Measurements from ENCODE around the gene PREPL. TPM values are rescaled to one million over a fixed set of nuclear protein-coding genes. Genes with fewer than 3 reads are reported as not detected.
A peak's percentile ranks its signal among the peaks of the same experiment; 100 is the strongest.

PREPL gene
- total RNA-seq, 1 experiment from 2014 or later = 53.0 TPM

DNA sequence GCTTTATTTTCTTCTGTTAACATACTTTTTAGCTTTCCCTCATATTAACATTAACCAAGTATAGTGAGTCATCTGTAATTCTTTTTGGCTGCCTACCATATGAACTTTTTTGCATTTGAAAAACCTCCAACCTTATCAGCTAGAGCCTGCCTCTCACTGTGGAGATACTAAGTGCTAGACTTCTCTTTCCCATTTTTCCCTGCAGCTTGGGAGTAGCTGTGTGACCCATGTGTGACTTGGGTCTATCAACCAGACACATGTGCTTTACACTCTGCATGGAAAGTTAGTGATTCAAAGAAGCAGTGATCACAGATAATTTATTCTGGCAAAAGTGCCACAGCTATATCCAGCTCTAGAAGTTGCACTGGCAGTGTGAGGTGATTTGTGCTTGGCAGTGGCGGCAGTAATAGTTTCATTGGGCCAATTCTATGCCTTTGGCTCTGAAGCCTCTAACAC, 36.3 kb downstream of the PREPL start:
- BruUV-seq (replicated peaks) = no TSS peak
- ChIA-PET CTCF (no interaction called here), POLR2A (interaction anchor here (1.0 to 1.1 kb wide), 2 partner anchors 9 to 11 kb away, joined by 3 read pairs; no protein-coding TSS in a partner anchor)
- Mint-ChIP-seq H3K27me3 (ENCODE audit: insufficient read depth, unreplicated experiment) (no peaks in the 10 kb centered on the region), H3K9me3 (ENCODE audit: unreplicated experiment) (no peaks in the 10 kb centered on the region), H3K4me1 (ENCODE audit: insufficient read depth, unreplicated experiment) (no peaks in the 10 kb centered on the region), H3K36me3 (ENCODE audit: insufficient read depth, unreplicated experiment) (peaks cover 79% of the 10 kb centered on the region), H3K27ac (ENCODE audit: low read depth, unreplicated experiment) (no peak overlapping the region), H3K4me3 (ENCODE audit: unreplicated experiment) (no peak overlapping the region)
- TF ChIP-seq, protein P1, sequence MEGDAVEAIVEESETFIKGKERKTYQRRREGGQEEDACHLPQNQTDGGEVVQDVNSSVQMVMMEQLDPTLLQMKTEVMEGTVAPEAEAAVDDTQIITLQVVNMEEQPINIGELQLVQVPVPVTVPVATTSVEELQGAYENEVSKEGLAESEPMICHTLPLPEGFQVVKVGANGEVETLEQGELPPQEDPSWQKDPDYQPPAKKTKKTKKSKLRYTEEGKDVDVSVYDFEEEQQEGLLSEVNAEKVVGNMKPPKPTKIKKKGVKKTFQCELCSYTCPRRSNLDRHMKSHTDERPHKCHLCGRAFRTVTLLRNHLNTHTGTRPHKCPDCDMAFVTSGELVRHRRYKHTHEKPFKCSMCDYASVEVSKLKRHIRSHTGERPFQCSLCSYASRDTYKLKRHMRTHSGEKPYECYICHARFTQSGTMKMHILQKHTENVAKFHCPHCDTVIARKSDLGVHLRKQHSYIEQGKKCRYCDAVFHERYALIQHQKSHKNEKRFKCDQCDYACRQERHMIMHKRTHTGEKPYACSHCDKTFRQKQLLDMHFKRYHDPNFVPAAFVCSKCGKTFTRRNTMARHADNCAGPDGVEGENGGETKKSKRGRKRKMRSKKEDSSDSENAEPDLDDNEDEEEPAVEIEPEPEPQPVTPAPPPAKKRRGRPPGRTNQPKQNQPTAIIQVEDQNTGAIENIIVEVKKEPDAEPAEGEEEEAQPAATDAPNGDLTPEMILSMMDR (IDR thresholded peaks at IDR 0.05; ENCODE audit: unreplicated experiment) = no peak
- peak; percentile 8 for DNase-seq (ENCODE audit: unreplicated experiment)
- intact Hi-C loops (cut with micrococcal nuclease) = no loop called here

DNA sequence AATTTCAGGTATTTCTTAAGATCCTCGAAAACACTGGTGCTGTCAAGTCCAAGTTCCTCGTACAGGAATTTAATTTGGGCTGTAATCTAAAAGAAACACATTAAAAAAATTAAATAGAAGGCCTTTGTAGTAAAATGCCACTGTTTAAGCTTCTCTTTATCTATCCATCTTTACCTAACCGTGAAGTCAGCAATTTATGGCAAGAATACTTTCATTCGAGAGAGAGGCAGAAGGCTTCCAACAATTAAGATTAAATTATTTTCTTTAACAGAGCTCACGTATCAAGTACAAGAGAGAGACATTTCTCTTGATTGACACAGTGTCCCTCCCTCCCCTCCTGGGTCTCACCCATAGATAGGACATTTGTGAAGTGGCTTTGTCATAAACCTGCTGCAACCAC, 39.9 kb downstream of the PREPL start:
- TF ChIP-seq, protein P1 (IDR thresholded peaks at IDR 0.05; ENCODE audit: unreplicated experiment) = no peak
- H3K27me3 Mint-ChIP-seq (ENCODE audit: insufficient read depth, unreplicated experiment) = no peaks in the 10 kb centered on the region
- H3K4me1 Mint-ChIP-seq (ENCODE audit: insufficient read depth, unreplicated experiment) = no peaks in the 10 kb centered on the region
- no peak overlapping the region for H3K27ac Mint-ChIP-seq (ENCODE audit: low read depth, unreplicated experiment)
- ChIA-PET CTCF (interaction anchor here (0.8 to 1.2 kb wide), 2 partner anchors 8 to 41 kb away, joined by 3 to 4 read pairs; partner anchors contain the start of gene CAMKMT), POLR2A (interaction anchor here (0.9 to 1.4 kb wide), 2 partner anchors 11 to 40 kb away, joined by 3 to 5 read pairs; partner anchors contain the start of genes CAMKMT and PREPL)
- no peak overlapping the region for H3K4me3 Mint-ChIP-seq (ENCODE audit: unreplicated experiment)
- peaks cover 76% of the 10 kb centered on the region for H3K36me3 Mint-ChIP-seq (ENCODE audit: insufficient read depth, unreplicated experiment)
- no peaks in the 10 kb centered on the region for H3K9me3 Mint-ChIP-seq (ENCODE audit: unreplicated experiment)
- no TSS peak for BruUV-seq (replicated peaks)
- no peak for DNase-seq (ENCODE audit: unreplicated experiment)
- intact Hi-C loops (cut with micrococcal nuclease) = no loop called here

DNA sequence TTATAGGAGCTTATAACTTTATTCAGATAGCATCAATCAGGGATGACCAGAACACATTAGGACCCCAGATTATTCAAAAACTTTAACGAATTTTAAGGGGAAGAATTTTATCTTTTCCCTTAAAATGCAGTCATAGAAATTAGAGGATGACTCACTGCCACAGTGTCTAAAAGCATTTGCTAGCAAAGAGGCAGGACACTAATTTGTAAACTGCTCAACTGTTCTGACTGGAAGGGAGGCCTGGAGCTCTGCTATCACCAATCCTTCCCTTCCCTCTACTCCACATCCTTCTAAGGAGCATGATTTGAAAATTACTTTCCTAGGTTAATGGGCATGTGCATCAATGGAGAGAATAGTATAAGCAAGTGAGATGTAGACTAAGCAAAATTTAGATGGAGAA, 40.5 kb downstream of the PREPL start:
- BruUV-seq (replicated peaks) = no TSS peak
- DNase-seq (ENCODE audit: unreplicated experiment) = no peak
- Mint-ChIP-seq H3K27ac (ENCODE audit: low read depth, unreplicated experiment) (no peak overlapping the region), H3K9me3 (ENCODE audit: unreplicated experiment) (no peaks in the 10 kb centered on the region), H3K4me3 (ENCODE audit: unreplicated experiment) (no peak overlapping the region), H3K4me1 (ENCODE audit: insufficient read depth, unreplicated experiment) (no peaks in the 10 kb centered on the region), H3K27me3 (ENCODE audit: insufficient read depth, unreplicated experiment) (no peaks in the 10 kb centered on the region), H3K36me3 (ENCODE audit: insufficient read depth, unreplicated experiment) (peaks cover 79% of the 10 kb centered on the region)
- TF ChIP-seq, protein P1 (IDR thresholded peaks at IDR 0.05; ENCODE audit: unreplicated experiment) = no peak
- CTCF ChIA-PET = interaction anchor here (0.6 to 1.2 kb wide), 6 partner anchors 8 to 277 kb away, joined by 3 to 5 read pairs (median 3); partner anchors contain the start of gene CAMKMT
- POLR2A ChIA-PET = interaction anchor here (0.7 to 1.4 kb wide), 3 partner anchors 8 to 41 kb away, joined by 3 to 5 read pairs (median 3); partner anchors contain the start of genes CAMKMT and PREPL
- intact Hi-C loops (cut with micrococcal nuclease) = no loop called here

DNA sequence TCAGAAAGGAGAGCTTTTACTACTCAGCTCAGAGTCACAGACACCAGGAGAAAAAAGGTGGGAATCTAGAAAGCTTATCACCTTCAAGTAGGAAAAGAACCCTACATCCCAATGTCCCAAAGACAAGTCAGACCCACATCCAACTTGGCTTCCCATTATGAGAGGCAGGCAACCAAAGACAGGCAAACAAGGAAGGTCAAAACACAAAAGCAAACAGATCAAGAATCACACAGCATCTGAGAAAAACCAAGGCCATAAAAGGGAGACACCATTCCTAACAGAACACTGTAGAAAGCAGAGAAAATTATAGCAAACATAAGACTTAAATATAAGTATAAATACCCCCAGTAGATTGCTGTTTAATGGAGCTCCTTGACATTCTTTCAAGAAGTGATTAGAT, 45.3 kb downstream of the PREPL start:
- CTCF ChIA-PET = interaction anchor here (1.0 kb wide), 1 partner anchor 229 kb away, joined by 3 read pairs; no protein-coding TSS in a partner anchor
- POLR2A ChIA-PET = interaction anchor here (0.7 kb wide), 1 partner anchor 10 kb away, joined by 3 read pairs; no protein-coding TSS in a partner anchor
- Mint-ChIP-seq H3K27ac (ENCODE audit: low read depth, unreplicated experiment) (no peak overlapping the region), H3K36me3 (ENCODE audit: insufficient read depth, unreplicated experiment) (peaks cover 85% of the 10 kb centered on the region), H3K4me3 (ENCODE audit: unreplicated experiment) (no peak overlapping the region), H3K4me1 (ENCODE audit: insufficient read depth, unreplicated experiment) (no peaks in the 10 kb centered on the region), H3K27me3 (ENCODE audit: insufficient read depth, unreplicated experiment) (no peaks in the 10 kb centered on the region), H3K9me3 (ENCODE audit: unreplicated experiment) (peaks cover 8% of the 10 kb centered on the region)
- no peak for DNase-seq (ENCODE audit: unreplicated experiment)
- no TSS peak for BruUV-seq (replicated peaks)
- TF ChIP-seq, protein P1 (IDR thresholded peaks at IDR 0.05; ENCODE audit: unreplicated experiment) = no peak
- intact Hi-C loops (cut with micrococcal nuclease) = no loop called here
